SU-DHL-6 (cell line): ENCODE results near the gene SPG7.

Experiments used
- CTCF ChIP-seq: fragments of 200-600 bp; sonication (generic); IDR thresholded peaks from one replicate; pipeline ENCODE4 v1.5.1; 2017; ENCODE audit warnings: antibody characterized with exemption, mild to moderate bottlenecking, low read length, moderate library complexity; ENCODE audit not compliant: insufficient read depth, poor library complexity, severe bottlenecking
- EZH2phosphoT487 ChIP-seq: fragments of 200-600 bp; sonication (generic), shearing (Covaris generic); conservative IDR thresholded peaks from 2 replicates; pipeline ENCODE4 v1.6.1; 2018; ENCODE audit warnings: mild to moderate bottlenecking, antibody characterized with exemption, low read length, moderate library complexity, mixed read lengths

DNA sequence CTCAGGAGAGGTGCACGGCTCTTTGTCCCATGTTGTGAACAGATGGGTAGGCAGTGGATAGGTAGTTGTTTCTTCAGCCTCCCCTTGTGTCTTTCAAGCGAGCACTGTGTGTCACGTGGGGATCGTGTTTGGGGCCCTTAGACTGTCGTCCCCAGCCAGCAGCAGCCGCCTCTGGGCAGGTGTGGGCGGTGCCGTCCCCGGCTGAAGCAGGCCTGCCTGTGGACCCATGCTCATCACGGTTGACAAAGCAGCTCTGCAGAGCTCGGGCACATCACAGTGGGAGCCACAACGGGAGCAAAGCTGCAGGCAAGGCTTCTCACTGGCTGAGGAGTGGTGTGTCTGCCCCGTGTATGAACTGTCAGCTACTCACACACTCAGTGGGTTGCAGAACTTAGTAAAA lies 47.6 kb downstream of the SPG7 start:
- TF ChIP-seq CTCF: no peak
- TF ChIP-seq EZH2phosphoT487: no peak
